ACC112 (cell line): ENCODE measurements around the gene ANO1.
"Not testable (repeated sequence)": the region's sequence is repeated elsewhere in the genome, so short reads cannot be mapped to it uniquely, and the experiment has no call there.

Experiments
- H2AFZ ChIP-seq: fragments of 200-600 bp; sonication (generic); one replicate; pipeline ENCODE4 v1.6.0; 2017; ENCODE audit warnings: antibody characterized with exemption, low read length; ENCODE audit not compliant: unreplicated experiment
- H3K27ac ChIP-seq: fragments of 200-600 bp; sonication (generic); 2 replicates; pipeline ENCODE4 v1.5.1; 2014; ENCODE audit warnings: low read depth, mild to moderate bottlenecking, antibody characterized with exemption, low read length, moderate library complexity
- H3K27me3 ChIP-seq: fragments of 200-600 bp; sonication (generic); 2 replicates; pipeline ENCODE4 v1.6.1; 2014; ENCODE audit warnings: mild to moderate bottlenecking, antibody characterized with exemption, low read length, moderate library complexity, mixed read lengths; ENCODE audit not compliant: insufficient read depth
- H3K36me3 ChIP-seq: fragments of 200-600 bp; sonication (generic); 2 replicates; pipeline ENCODE4 v1.6.1; 2016; ENCODE audit warnings: mild to moderate bottlenecking, antibody characterized with exemption, low read length, moderate library complexity, mixed read lengths; ENCODE audit not compliant: insufficient read depth
- H3K4me1 ChIP-seq: fragments of 200-600 bp; sonication (generic); one replicate; pipeline ENCODE4 v1.6.1; 2016; ENCODE audit warnings: low read length, mixed read lengths; ENCODE audit not compliant: insufficient read depth, unreplicated experiment, control insufficient read depth
- H3K4me3 ChIP-seq: fragments of 200-600 bp; sonication (generic); 2 replicates; pipeline ENCODE4 v1.5.1; 2014; ENCODE audit warnings: mild to moderate bottlenecking, low read depth, low read length
- H3K79me2 ChIP-seq: fragments of 200-600 bp; sonication (generic); one replicate; pipeline ENCODE4 v1.6.0; 2016; ENCODE audit warnings: low read length; ENCODE audit not compliant: control insufficient read depth, unreplicated experiment, insufficient read depth

ANO1 gene

DNA sequence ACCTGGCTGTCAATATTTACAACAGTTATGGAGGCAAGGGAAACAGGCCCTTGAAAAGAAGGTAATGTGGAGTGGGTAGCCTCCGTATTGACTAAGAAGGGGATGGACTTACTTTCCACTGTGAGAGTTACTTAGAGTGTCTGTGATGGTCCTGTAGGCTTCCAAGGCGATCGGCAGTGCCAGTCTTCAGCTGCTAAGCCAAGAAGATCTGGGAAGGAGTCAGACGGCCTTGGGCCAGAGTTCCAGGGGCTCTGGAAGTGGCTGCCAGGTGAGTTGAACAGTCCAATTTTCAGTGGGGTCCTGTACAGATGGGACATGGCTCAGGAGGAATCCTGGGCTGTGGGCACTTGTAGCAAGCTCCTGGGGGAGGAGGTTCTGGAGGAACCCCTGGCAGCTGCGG, 139.3 kb downstream of the ANO1 start:
- H2AFZ ChIP-seq, H3K27me3 ChIP-seq: not testable (repeated sequence)

DNA sequence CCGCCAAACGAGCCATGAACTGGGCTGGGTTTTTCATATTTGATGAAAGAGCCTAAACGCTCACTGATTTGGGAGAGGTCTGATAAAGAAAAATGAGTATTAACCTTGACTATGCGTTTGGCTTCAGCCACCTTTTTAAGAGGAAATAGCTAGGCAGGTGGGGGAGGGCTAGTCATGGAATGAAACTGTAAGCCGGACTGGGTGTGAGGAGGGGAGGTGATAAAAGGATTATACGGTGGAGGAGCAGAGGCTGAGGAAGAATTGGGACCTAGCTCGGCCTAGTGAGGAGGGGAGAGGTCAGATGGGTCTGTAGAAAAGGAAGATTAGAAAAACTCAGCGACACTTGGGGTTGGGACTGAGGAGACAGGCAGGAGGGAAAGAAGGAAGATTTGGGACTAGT, 140.0 kb downstream of the ANO1 start:
- H3K36me3 ChIP-seq, H3K27ac ChIP-seq, H3K27me3 ChIP-seq, H3K79me2 ChIP-seq, H3K4me1 ChIP-seq, H3K4me3 ChIP-seq, H2AFZ ChIP-seq: not testable (repeated sequence)

More for the DNA sequence above, 139.3 kb downstream of the ANO1 start:
- H3K4me1 ChIP-seq, H3K79me2 ChIP-seq, H3K36me3 ChIP-seq, H3K27ac ChIP-seq, H3K4me3 ChIP-seq: not testable (repeated sequence)

DNA sequence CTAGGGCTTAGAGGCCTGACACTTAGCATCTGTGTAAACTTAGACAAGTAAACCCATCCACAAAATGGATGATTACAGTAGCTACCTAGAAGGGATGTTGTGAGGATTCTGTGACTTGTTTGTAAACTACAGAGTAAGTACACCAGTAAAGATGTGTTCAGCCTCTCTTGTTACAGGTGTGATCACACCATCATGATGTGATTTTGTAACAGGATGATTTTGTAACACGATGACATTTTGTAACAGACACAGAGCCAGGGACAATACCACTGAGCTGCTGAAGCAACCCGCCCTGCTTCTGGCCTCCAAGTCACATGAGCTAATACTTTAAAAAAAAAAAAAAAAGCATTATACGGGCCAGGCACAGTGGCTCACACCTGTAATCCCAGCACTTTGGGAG, 142.0 kb downstream of the ANO1 start:
- Histone ChIP-seq H3K27ac (no peak overlapping the region), H3K27me3 (no peaks in the 10 kb centered on the region), H3K4me3 (no peak overlapping the region), H3K4me1 (no peaks in the 10 kb centered on the region), H2AFZ (no peak overlapping the region), H3K79me2 (no peaks in the 10 kb centered on the region), H3K36me3 (no peaks in the 10 kb centered on the region)

DNA sequence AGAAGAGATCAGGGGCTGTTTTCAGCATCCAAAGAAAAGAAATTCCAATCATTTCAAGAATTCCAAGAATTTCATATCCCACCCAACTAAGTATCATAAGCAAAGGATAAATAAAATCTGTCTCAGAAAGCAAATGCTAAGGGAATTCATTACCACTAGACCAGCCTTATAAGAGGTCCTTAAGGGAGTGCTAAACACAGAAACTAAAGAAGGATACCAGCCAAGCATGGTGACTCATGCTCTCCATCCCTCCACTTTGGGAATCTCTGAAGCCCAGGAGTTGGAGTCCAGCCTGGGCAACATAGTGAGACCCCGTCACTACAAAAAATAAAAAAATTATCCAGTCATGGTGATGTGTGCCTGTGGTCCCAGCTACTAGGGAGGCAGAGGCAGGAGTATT, 142.8 kb downstream of the ANO1 start:
- Histone ChIP-seq H3K4me1 (no peaks in the 10 kb centered on the region), H3K4me3 (no peak overlapping the region), H3K27ac (no peak overlapping the region), H3K79me2 (no peaks in the 10 kb centered on the region), H3K36me3 (no peaks in the 10 kb centered on the region), H3K27me3 (no peaks in the 10 kb centered on the region), H2AFZ (no peak overlapping the region)

DNA sequence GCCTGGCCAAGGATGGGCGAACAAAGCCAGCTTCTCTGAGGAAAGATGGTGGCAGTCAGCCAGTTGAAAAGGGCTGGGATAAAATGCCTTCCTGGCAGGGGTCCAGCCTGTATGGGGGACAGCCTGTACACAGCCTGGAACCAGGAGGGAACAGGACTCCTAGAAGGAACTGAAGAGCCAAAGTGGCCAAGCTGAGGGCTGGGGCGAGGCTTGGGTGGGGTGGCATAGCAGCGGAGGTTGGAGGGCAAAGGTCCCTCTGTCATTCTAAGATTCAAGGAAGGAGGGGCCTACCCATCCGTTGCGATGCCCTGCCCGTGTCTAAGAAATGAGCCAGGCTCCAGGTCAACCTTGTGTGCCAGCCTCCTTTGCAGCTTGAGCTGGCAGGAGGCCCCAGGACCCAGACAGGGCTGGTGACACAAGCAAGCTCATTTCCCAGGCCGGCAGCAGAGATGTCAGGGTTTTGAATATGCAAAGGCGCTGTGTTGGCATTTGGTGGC, 147.6 kb downstream of the ANO1 start:
- Histone ChIP-seq H3K36me3 (no peaks in the 10 kb centered on the region), H3K27ac (no peak overlapping the region), H3K79me2 (no peaks in the 10 kb centered on the region), H3K4me3 (no peak overlapping the region), H3K27me3 (no peaks in the 10 kb centered on the region), H2AFZ (no peak overlapping the region), H3K4me1 (no peaks in the 10 kb centered on the region)

DNA sequence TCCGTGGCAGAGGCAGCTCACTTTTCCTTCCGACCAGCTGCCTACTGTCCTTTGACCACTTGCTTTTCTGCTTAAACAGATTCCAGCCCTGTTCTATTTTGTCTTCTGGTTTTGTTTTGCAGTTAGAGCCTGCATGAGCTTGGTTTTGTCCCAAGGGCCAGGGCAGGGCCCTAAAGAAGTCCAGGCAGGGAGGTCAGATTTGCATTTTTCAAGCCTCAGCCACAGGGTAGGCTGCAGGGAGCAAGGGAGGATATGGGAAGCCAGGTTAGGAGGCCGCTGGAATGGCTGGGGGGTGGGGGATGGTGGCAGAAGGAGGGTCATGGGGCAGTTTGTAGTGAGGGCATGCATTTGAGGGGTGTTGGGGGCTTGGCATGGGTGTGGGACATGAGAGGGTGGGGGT, 148.1 kb downstream of the ANO1 start:
- Histone ChIP-seq H3K27me3 (no peaks in the 10 kb centered on the region), H3K79me2 (no peaks in the 10 kb centered on the region), H3K4me3 (no peak overlapping the region), H2AFZ (no peak overlapping the region), H3K4me1 (no peaks in the 10 kb centered on the region), H3K36me3 (no peaks in the 10 kb centered on the region), H3K27ac (no peak overlapping the region)

DNA sequence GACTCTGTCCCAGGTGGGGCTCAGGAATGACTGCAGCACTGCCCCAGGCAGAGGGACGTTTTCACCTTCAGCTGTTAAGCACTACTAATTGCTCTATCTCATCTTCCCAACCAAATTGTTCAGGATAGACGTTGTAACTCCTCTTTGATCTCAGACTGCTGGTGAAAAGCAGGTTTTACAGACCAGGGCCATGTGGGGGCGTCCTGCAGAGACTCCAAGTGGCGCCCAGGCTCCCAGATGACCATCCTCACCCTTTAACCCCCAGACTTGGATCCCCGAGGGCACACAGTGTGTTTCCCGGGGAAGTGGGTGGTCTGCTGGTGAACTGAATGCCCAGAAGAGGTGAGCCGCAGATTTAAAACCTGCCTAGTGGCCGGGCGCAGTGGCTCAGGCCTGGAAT, 148.8 kb downstream of the ANO1 start:
- Histone ChIP-seq H3K36me3 (no peaks in the 10 kb centered on the region), H3K4me3 (no peak overlapping the region), H2AFZ (no peak overlapping the region), H3K4me1 (no peaks in the 10 kb centered on the region), H3K27ac (no peak overlapping the region), H3K79me2 (no peaks in the 10 kb centered on the region), H3K27me3 (no peaks in the 10 kb centered on the region)

DNA sequence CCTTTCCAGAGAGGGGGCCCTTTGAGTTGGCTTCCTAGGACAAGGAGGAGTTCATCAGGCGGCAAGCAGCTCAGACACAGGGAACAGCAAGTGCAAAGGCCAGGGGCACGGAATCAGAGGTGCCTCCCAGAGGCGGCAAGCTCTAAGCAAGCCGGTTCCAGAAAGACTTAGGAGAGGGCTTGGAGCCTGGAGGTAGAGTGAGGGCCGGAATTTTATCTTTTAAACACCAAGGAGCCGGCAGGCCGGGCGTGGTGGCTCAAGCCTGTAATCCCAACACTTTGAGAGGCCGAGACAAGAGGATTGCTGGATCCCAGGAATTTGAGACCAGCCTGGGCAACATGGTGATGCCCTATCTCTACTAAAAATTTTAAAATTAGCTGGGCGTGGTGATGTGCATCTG, 151.6 kb downstream of the ANO1 start:
- H3K27ac ChIP-seq = no peak overlapping the region
- H3K4me3 ChIP-seq = no peak overlapping the region
- H2AFZ ChIP-seq = no peak overlapping the region
- no peaks in the 10 kb centered on the region for H3K27me3 ChIP-seq
- no peaks in the 10 kb centered on the region for H3K36me3 ChIP-seq
- H3K79me2 ChIP-seq = no peaks in the 10 kb centered on the region
- peaks cover 9% of the 10 kb centered on the region for H3K4me1 ChIP-seq

DNA sequence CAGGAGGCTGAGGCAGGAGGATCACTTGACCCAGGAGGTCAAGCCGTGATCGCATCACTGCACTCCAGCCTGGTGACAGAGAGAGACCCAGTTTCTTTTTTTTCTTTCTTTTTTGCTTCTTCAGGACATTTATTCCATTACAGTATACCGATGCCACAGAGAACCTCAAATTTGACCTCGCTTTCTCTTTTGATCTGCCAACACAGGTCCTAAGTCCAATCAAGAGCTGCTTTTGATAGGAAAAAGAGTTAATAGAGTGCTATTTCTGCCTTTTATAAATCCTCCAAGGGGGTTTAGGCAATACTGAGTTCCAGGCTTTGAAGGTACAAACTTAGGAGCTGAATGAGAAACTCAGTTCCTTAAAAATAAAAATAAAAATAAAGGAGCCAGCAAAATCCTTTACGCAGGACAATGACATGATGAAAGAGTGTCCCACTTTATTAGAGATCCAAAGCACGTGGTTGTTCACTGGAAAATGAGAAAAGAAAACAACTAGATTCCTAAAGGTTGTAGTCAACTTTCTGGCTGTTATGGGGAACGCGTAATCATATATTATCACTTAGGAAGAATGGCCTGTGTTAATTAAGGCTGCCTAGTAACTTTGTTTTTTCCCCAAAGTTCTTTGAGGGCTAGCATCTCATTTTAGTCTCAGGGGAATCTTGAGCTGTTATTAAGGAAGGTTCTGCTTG, 152.2 kb downstream of the ANO1 start:
- Histone ChIP-seq H3K4me1 (peaks cover 9% of the 10 kb centered on the region), H3K4me3 (no peak overlapping the region), H3K79me2 (no peaks in the 10 kb centered on the region), H3K27me3 (no peaks in the 10 kb centered on the region), H3K27ac (no peak overlapping the region), H3K36me3 (no peaks in the 10 kb centered on the region), H2AFZ (no peak overlapping the region)

DNA sequence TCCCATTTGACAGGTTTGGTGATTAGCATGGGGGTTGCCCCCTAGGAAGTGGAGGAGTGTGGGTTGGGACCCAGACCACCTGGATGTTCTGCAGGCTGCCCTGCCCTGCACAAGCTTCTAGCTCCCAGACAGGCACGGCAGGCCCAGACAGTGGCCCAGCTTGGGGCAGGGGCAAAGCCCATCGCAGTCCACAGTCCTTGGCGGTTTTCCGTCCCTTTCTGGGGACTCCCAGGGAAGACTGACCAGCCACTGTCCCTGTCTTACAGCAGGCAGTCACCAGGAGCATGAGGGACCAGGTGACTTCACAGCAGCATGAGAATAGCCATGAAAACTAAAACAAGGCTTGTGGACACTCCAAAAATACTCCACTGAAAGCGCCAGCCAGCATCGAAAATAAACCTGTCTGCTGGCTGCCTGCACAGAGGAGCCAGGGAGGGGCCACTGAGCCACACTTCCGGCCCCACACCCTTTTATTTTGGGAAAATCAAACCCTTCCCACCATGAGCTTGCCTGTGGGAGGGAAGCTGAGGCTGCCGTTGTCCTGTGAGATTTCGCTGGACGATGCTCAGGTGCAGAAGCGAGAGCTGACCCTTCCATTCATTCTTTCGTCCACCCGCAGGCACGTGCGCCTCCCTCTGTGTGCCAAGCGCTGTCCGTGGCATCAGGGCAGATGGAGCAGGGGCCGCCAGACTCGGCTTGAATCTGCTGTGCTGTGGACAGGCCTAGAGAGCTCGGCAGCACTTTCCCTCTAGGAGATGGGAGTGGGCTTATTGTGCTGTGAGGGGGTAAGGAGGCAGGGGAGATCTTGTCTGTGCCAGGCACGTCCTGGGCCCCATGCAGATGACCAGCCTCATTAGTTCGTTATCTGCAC, 153.0 kb downstream of the ANO1 start:
- Histone ChIP-seq H3K27me3 (no peaks in the 10 kb centered on the region), H2AFZ (no peak overlapping the region)

DNA sequence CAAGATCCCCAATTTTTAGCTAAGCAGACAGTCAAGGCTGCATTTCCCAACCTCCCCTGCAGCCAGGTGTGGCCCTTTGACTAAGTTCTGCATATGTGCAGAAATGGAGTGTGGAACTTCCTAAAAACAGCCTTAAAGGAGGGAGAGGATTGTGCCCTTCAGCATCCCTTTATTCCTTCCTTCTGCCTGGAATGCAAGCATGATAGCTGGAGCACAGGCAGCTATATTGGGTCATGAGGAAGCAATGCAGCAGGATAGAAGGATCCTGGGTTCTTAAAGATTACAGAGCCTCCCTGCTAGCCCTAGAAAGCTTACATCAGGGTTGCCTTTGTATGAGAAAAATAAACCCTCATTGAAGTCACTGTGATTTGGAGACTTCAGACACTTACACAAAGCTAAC, 154.9 kb downstream of the ANO1 start:
- no peak overlapping the region for H2AFZ ChIP-seq
- no peak overlapping the region for H3K4me3 ChIP-seq
- peaks cover 9% of the 10 kb centered on the region for H3K4me1 ChIP-seq
- peak overlapping the region; percentile 33; the same call in 1 of the 2 replicates for H3K27ac ChIP-seq
- no peaks in the 10 kb centered on the region for H3K36me3 ChIP-seq
- H3K79me2 ChIP-seq = no peaks in the 10 kb centered on the region
- no peaks in the 10 kb centered on the region for H3K27me3 ChIP-seq

More for the DNA sequence above, 153.0 kb downstream of the ANO1 start:
- peaks cover 9% of the 10 kb centered on the region for H3K4me1 ChIP-seq
- H3K4me3 ChIP-seq = no peak overlapping the region
- H3K27ac ChIP-seq = no peak overlapping the region
- no peaks in the 10 kb centered on the region for H3K79me2 ChIP-seq
- no peaks in the 10 kb centered on the region for H3K36me3 ChIP-seq
